VCaP (cell line): Measurements from ENCODE around the gene TBC1D22A.

Experiments
- H3K27ac ChIP-seq: fragments of 450-650 bp; 2 replicates; pipeline ENCODE4 v1.5.1; 2017
- CTCF ChIP-seq: fragments of 450-650 bp; conservative IDR thresholded peaks from 2 replicates; pipeline ENCODE4 v1.5.1; 2017; ENCODE audit warnings: mild to moderate bottlenecking, moderate library complexity

The TBC1D22A gene

GRCh38 chr22:46965555-46966494 is 203.4 kb downstream of the TBC1D22A start:
- no peak for TF ChIP-seq CTCF
- H3K27ac ChIP-seq: no peak overlapping the region

GRCh38 chr22:46966495-46966845 is 204.0 kb downstream of the TBC1D22A start:
- no peak overlapping the region for H3K27ac ChIP-seq
- no peak for TF ChIP-seq CTCF

GRCh38 chr22:46966846-46967245 is 204.4 kb downstream of the TBC1D22A start:
- H3K27ac ChIP-seq: no peak overlapping the region
- TF ChIP-seq CTCF: no peak

- H3K27ac ChIP-seq: no peak overlapping the region
- TF ChIP-seq CTCF: no peak
Observed at GRCh38 chr22:46967445-46968358, 205.3 kb downstream of the TBC1D22A start.

- TF ChIP-seq CTCF: no peak
Observed at GRCh38 chr22:46968359-46968740, 205.9 kb downstream of the TBC1D22A start.

GRCh38 chr22:46968848-46969247 is 206.4 kb downstream of the TBC1D22A start:
- TF ChIP-seq CTCF: no peak

More at GRCh38 chr22:46968359-46968740, 205.9 kb downstream of the TBC1D22A start:
- H3K27ac ChIP-seq: no peak overlapping the region

GRCh38 chr22:46969491-46969890 is 207.0 kb downstream of the TBC1D22A start:
- TF ChIP-seq CTCF: no peak
- no peak overlapping the region for H3K27ac ChIP-seq

More at GRCh38 chr22:46968848-46969247, 206.4 kb downstream of the TBC1D22A start:
- no peak overlapping the region for H3K27ac ChIP-seq
